Measurements from ENCODE around the gene CDKN1C.

CDKN1C gene

GRCh38 chr11:2920343-2920742 is 34.8 kb upstream of the CDKN1C start:
- DNase-seq (ENCODE audit: low read depth in 1 of 2, low spot score in 1 of 2) = no peak
- in situ Hi-C loops (cut with HindIII; ENCODE audit: low pct_unique_long_range_greater_than_20kb, low sequenced_read_pairs) = no loop called here
- TF ChIP-seq JUND (IDR thresholded peaks at IDR 0.05; ENCODE audit: low read depth) = no peak

DNA sequence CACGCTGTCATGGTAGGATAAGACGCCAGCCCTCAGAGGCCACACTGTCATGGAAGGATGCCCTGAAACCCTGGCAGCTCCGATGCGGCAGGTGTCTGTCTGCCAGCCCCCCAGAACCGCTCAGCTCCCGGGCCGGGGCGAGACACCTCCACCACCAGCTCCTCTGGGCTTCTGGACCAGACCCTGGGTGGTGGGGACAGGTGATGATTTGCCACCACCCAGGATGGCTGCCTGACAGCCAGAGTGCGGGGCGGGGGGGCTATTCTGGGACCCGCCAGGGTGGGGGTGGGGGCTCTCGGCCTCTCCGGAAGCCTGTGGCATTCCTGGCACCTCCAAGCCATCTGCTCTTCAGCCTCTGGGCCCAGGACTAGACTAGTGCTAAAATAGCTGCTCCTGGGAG is 34.3 kb upstream of the CDKN1C start:
- TF ChIP-seq JUND (IDR thresholded peaks at IDR 0.05; ENCODE audit: low read depth) = no peak
- in situ Hi-C loops (cut with HindIII; ENCODE audit: low pct_unique_long_range_greater_than_20kb, low sequenced_read_pairs) = no loop called here
- DNase-seq (ENCODE audit: low read depth in 1 of 2, low spot score in 1 of 2) = no peak

DNA sequence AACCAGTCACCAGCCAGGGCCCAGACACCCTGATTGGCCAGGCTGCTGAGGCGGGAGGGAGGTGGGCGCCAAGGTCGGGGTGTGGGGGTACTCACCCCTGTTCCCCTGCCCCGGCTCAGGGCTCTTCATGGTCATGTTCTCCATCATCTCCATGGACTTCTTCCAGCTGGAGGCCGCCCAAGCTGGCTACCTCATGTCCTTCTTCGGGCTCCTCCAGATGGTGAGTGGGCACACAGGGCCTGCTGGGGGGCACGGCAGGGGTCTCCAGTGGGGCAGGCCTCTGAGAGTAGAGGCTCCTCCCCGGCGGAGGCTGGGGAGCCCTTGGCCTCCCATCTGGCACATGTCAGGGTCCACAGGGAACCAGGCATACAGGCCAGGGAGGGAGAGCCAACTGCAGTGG is 33.6 kb upstream of the CDKN1C start:
- no peak for DNase-seq (ENCODE audit: low read depth in 1 of 2, low spot score in 1 of 2)
- in situ Hi-C loops (cut with HindIII; ENCODE audit: low pct_unique_long_range_greater_than_20kb, low sequenced_read_pairs) = no loop called here
- no peak for TF ChIP-seq JUND (IDR thresholded peaks at IDR 0.05; ENCODE audit: low read depth)

DNA sequence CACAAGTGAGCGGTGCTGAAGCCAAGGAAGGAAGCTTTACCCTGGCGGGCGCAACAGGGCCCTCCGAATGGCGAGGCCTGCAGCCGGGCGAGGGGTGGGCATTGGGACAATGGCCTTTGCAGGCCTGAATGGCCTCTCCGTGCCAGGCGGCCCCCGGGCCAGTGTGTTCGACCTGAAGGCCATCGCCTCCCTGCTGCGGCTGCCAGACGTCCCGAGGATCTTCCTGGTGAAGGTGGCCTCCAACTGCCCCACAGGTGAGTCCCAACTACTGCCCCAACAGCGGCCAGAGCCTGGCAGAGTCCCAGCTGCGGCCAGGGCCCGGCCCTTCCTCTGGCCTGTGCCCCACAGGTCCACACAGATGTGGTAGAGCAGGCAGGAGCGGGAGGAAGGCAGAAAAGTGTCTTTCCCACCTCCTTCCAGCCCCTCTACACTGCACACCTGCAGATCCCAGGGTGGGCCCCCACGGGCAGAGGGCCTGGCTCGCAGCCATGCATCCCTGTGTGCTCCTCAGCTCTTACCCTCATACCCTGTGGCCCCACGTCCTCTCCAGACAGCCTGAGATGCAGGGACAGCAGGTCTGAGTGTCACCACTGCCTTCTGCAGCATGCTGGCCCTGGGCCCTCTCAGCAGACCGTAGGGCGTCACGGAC is 32.4 kb upstream of the CDKN1C start:
- no peak for TF ChIP-seq JUND (IDR thresholded peaks at IDR 0.05; ENCODE audit: low read depth)
- in situ Hi-C loops (cut with HindIII; ENCODE audit: low pct_unique_long_range_greater_than_20kb, low sequenced_read_pairs) = no loop called here
- DNase-seq (ENCODE audit: low read depth in 1 of 2, low spot score in 1 of 2) = no peak

DNA sequence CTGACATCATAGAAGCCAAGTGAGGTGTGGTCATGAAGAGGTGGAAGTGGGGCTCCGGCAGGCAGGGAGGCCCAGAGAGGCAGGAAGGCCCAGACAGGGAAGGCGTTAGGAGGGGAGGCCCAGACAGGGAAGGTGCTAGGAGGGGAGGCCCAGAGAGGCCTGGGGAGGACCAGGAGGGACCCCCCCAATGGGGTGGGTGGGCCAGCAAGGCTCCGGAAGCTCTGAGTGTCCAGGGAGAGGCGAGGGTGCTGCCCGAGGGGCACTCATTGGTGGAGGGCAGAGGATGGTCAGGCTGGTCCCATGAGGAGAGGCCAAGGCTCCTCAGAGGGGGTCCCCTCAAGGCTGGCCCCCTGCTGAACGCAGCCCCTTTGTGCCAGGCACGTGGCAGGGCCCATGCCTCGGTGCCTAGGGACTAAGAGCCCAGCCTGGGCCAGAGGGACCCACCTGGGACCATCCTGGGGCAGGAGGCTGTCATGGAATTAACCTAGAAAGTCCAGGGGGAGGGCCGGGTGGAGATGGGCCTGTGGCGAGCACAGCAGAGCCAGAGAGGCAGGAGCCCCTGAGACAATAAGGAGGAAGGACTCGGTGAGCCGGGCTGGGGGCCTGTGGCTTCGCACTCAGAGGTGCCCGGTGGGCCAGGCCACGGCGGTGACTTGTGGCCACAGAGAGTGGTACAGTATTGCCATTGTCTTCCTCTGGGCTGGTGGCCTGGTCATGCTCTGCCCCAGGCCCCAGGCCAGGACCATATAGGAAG is 31.5 kb upstream of the CDKN1C start:
- DNase-seq (ENCODE audit: low read depth in 1 of 2, low spot score in 1 of 2) = no peak

DNA sequence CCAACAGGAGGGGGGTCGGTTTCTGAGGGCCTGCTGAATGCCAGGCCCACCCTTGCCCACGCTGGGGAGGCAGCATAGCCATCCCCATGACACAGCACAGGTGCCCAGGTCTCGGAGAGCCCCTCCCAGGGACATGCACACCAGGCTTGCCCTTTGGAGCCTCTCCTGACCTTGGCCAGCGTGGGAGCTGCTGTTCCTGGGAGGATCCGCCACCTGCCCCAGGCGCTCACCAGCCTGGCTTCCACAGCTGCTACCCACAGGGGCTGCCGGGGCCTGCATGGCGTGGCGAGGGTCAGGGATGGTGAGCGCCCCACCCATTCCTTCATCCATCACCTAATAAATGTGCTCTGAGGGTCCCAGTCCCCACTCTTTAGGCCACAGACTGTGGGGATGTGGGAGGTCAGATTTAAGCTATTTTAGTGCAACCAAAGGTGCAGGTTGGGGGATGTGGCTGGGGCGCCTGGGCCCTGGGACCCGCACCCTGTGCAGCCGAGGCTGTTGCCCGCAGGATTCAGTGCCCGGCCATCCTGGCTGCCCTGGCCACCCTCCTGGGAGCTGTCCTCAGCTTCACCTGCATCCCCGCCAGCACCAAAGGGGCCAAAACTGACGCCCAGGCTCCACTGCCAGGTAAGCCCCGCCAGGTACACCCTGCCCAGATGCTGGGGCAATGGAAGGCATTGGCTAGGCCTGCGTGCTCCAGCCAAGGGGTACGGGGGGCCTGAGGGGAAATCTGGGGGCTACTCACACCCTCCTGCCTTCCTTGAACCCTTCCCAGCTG is 30.7 kb upstream of the CDKN1C start:
- TF ChIP-seq JUND (IDR thresholded peaks at IDR 0.05; ENCODE audit: low read depth) = no peak
- no peak for DNase-seq (ENCODE audit: low read depth in 1 of 2, low spot score in 1 of 2)
- in situ Hi-C loops (cut with HindIII; ENCODE audit: low pct_unique_long_range_greater_than_20kb, low sequenced_read_pairs) = no loop called here

More for the DNA sequence above, 31.5 kb upstream of the CDKN1C start:
- no peak for TF ChIP-seq JUND (IDR thresholded peaks at IDR 0.05; ENCODE audit: low read depth)
- in situ Hi-C loops (cut with HindIII; ENCODE audit: low pct_unique_long_range_greater_than_20kb, low sequenced_read_pairs) = no loop called here

- TF ChIP-seq JUND (IDR thresholded peaks at IDR 0.05; ENCODE audit: low read depth) = no peak
- in situ Hi-C loops (cut with HindIII; ENCODE audit: low pct_unique_long_range_greater_than_20kb, low sequenced_read_pairs) = no loop called here
- no peak for DNase-seq (ENCODE audit: low read depth in 1 of 2, low spot score in 1 of 2)
Measured at GRCh38 chr11:2915473-2915872, 29.9 kb upstream of the CDKN1C start.

- in situ Hi-C loops (cut with HindIII; ENCODE audit: low pct_unique_long_range_greater_than_20kb, low sequenced_read_pairs) = no loop called here
- no peak for TF ChIP-seq JUND (IDR thresholded peaks at IDR 0.05; ENCODE audit: low read depth)
Measured at GRCh38 chr11:2914455-2915195, 29.1 kb upstream of the CDKN1C start.

GRCh38 chr11:2913776-2914175 is 28.2 kb upstream of the CDKN1C start:
- DNase-seq (ENCODE audit: low read depth in 1 of 2, low spot score in 1 of 2) = no peak
- TF ChIP-seq JUND (IDR thresholded peaks at IDR 0.05; ENCODE audit: low read depth) = no peak
- in situ Hi-C loops (cut with HindIII; ENCODE audit: low pct_unique_long_range_greater_than_20kb, low sequenced_read_pairs) = no loop called here

More at GRCh38 chr11:2914455-2915195, 29.1 kb upstream of the CDKN1C start:
- DNase-seq (ENCODE audit: low read depth in 1 of 2, low spot score in 1 of 2) = no peak

DNA sequence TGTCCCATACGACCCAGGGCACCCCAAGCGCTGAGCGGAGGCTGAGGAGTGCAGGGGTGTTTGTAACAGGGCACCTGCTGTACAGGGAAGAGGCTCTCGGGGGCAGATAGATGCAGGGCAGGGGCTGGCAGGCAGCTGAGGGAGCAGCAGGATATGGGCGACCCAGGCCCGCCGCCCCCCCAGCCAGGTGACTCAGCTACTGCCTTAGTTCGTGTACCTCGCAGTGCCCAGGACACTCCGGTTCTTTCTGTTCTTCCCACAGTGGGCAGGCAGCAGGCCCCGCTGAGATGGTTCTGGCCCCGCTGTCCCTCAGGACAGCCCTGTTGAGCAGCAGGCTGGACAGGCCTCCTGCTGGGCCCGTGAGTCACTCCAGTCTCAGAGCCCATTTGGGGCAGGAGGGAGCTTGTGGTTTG is 27.4 kb upstream of the CDKN1C start:
- in situ Hi-C loops (cut with HindIII; ENCODE audit: low pct_unique_long_range_greater_than_20kb, low sequenced_read_pairs) = no loop called here
- TF ChIP-seq JUND (IDR thresholded peaks at IDR 0.05; ENCODE audit: low read depth) = no peak
- peak in 1 of 2 experiments; percentile 36 for DNase-seq (ENCODE audit: low read depth in 1 of 2, low spot score in 1 of 2)

GRCh38 chr11:2912498-2912897 is 26.9 kb upstream of the CDKN1C start:
- in situ Hi-C loops (cut with HindIII; ENCODE audit: low pct_unique_long_range_greater_than_20kb, low sequenced_read_pairs) = no loop called here
- TF ChIP-seq JUND (IDR thresholded peaks at IDR 0.05; ENCODE audit: low read depth) = peak; percentile 60; the same call in 1 of the 2 replicates
- DNase-seq (ENCODE audit: low read depth in 1 of 2, low spot score in 1 of 2) = peak; percentile 94 to 96

GRCh38 chr11:2911785-2912391 is 26.3 kb upstream of the CDKN1C start:
- peak in 1 of 2 experiments; percentile 26 for DNase-seq (ENCODE audit: low read depth in 1 of 2, low spot score in 1 of 2)
- in situ Hi-C loops (cut with HindIII; ENCODE audit: low pct_unique_long_range_greater_than_20kb, low sequenced_read_pairs) = no loop called here

More at GRCh38 chr11:2911785-2912391, 26.3 kb upstream of the CDKN1C start:
- no peak for TF ChIP-seq JUND (IDR thresholded peaks at IDR 0.05; ENCODE audit: low read depth)
